Nephron progenitor cell (in vitro differentiated cells): ENCODE measurements around the gene FRMD6.

Experiments
- DNase-seq: peaks from one replicate; pipeline ENCODE4 v3.0.0; 2021
- H3K27ac Mint-ChIP-seq: 2 replicates; pipeline ENCODE4 v1.8.0; 2021; ENCODE audit warnings: mild to moderate bottlenecking, moderate library complexity, mixed read lengths
- H3K27me3 Mint-ChIP-seq: 2 replicates; pipeline ENCODE4 v1.8.0; 2021; ENCODE audit warnings: mild to moderate bottlenecking, low read depth, mixed read lengths; ENCODE audit not compliant: poor library complexity
- H3K36me3 Mint-ChIP-seq: 2 replicates; pipeline ENCODE4 v1.8.0; 2021; ENCODE audit warnings: low read depth, mixed read lengths
- H3K4me1 Mint-ChIP-seq: 2 replicates; pipeline ENCODE4 v1.8.0; 2021; ENCODE audit warnings: mixed read lengths
- H3K4me3 Mint-ChIP-seq: 2 replicates; pipeline ENCODE4 v1.8.0; 2021; ENCODE audit warnings: mild to moderate bottlenecking, moderate library complexity, mixed read lengths
- H3K9me3 Mint-ChIP-seq: 2 replicates; pipeline ENCODE4 v1.8.0; 2021; ENCODE audit warnings: mild to moderate bottlenecking, moderate library complexity, mixed read lengths
- CTCF ChIP-seq: fragments of 200-600 bp; sonication (generic); IDR thresholded peaks from 2 replicates; pipeline ENCODE4 v1.5.0; 2021; ENCODE audit warnings: antibody characterized with exemption

Gene FRMD6

GRCh38 chr14:51711505-51711904 is 59.8 kb downstream of the FRMD6 start:
- H3K27me3 Mint-ChIP-seq, result no peaks in the 10 kb centered on the region
- H3K4me3 Mint-ChIP-seq, result no peak overlapping the region
- H3K9me3 Mint-ChIP-seq, result no peaks in the 10 kb centered on the region
- H3K36me3 Mint-ChIP-seq, result peaks cover 33% of the 10 kb centered on the region
- DNase-seq, result no peak
- TF ChIP-seq CTCF, result no peak
- no peak overlapping the region for H3K27ac Mint-ChIP-seq
- peaks cover 23% of the 10 kb centered on the region for H3K4me1 Mint-ChIP-seq

GRCh38 chr14:51715250-51715649 is 63.5 kb downstream of the FRMD6 start:
- no peaks in the 10 kb centered on the region for H3K27me3 Mint-ChIP-seq

GRCh38 chr14:51715742-51716141 is 64.0 kb downstream of the FRMD6 start:
- DNase-seq, result no peak
- H3K27me3 Mint-ChIP-seq, result no peaks in the 10 kb centered on the region
- no peak for TF ChIP-seq CTCF
- H3K36me3 Mint-ChIP-seq, result peaks cover 47% of the 10 kb centered on the region
- peak overlapping the region; percentile 36 for H3K27ac Mint-ChIP-seq
- H3K4me3 Mint-ChIP-seq, result no peak overlapping the region
- H3K9me3 Mint-ChIP-seq, result no peaks in the 10 kb centered on the region
- H3K4me1 Mint-ChIP-seq, result peaks cover 32% of the 10 kb centered on the region

More at GRCh38 chr14:51715250-51715649, 63.5 kb downstream of the FRMD6 start:
- peaks cover 32% of the 10 kb centered on the region for H3K4me1 Mint-ChIP-seq
- H3K27ac Mint-ChIP-seq, result no peak overlapping the region
- no peak overlapping the region for H3K4me3 Mint-ChIP-seq
- H3K36me3 Mint-ChIP-seq, result peaks cover 42% of the 10 kb centered on the region
- no peak for DNase-seq
- H3K9me3 Mint-ChIP-seq, result no peaks in the 10 kb centered on the region
- TF ChIP-seq CTCF, result no peak

GRCh38 chr14:51716610-51717009 is 64.9 kb downstream of the FRMD6 start:
- no peaks in the 10 kb centered on the region for H3K27me3 Mint-ChIP-seq

GRCh38 chr14:51717766-51718165 is 66.1 kb downstream of the FRMD6 start:
- Mint-ChIP-seq H3K4me1 (peaks cover 32% of the 10 kb centered on the region), H3K36me3 (peaks cover 60% of the 10 kb centered on the region), H3K27ac (no peak overlapping the region), H3K9me3 (no peaks in the 10 kb centered on the region), H3K27me3 (no peaks in the 10 kb centered on the region), H3K4me3 (no peak overlapping the region)
- DNase-seq, result no peak
- TF ChIP-seq CTCF, result no peak

More at GRCh38 chr14:51716610-51717009, 64.9 kb downstream of the FRMD6 start:
- no peak for DNase-seq
- Mint-ChIP-seq H3K36me3 (peaks cover 53% of the 10 kb centered on the region), H3K4me3 (no peak overlapping the region), H3K4me1 (peaks cover 32% of the 10 kb centered on the region), H3K27ac (no peak overlapping the region), H3K9me3 (no peaks in the 10 kb centered on the region)
- no peak for TF ChIP-seq CTCF

GRCh38 chr14:51719955-51720354 is 68.2 kb downstream of the FRMD6 start:
- TF ChIP-seq CTCF, result no peak
- peaks cover 32% of the 10 kb centered on the region for H3K4me1 Mint-ChIP-seq
- H3K27me3 Mint-ChIP-seq, result peaks cover 2% of the 10 kb centered on the region
- no peaks in the 10 kb centered on the region for H3K9me3 Mint-ChIP-seq
- no peak overlapping the region for H3K27ac Mint-ChIP-seq
- no peak overlapping the region for H3K4me3 Mint-ChIP-seq
- no peak for DNase-seq
- peaks cover 70% of the 10 kb centered on the region for H3K36me3 Mint-ChIP-seq
